HG03025 (cell line): ENCODE results near the gene ZMYND8.
"Not testable (repeated sequence)": the region's sequence is repeated elsewhere in the genome, so short reads cannot be mapped to it uniquely, and the experiment has no call there.

Source experiments
- ATAC-seq: cut with Tn5 transposase; IDR thresholded peaks from one replicate; pipeline ENCODE4 v1.9.1; 2021; ENCODE audit warnings: mild to moderate bottlenecking, moderate library complexity; ENCODE audit not compliant: unreplicated experiment, low FRiP score

Gene ZMYND8

DNA sequence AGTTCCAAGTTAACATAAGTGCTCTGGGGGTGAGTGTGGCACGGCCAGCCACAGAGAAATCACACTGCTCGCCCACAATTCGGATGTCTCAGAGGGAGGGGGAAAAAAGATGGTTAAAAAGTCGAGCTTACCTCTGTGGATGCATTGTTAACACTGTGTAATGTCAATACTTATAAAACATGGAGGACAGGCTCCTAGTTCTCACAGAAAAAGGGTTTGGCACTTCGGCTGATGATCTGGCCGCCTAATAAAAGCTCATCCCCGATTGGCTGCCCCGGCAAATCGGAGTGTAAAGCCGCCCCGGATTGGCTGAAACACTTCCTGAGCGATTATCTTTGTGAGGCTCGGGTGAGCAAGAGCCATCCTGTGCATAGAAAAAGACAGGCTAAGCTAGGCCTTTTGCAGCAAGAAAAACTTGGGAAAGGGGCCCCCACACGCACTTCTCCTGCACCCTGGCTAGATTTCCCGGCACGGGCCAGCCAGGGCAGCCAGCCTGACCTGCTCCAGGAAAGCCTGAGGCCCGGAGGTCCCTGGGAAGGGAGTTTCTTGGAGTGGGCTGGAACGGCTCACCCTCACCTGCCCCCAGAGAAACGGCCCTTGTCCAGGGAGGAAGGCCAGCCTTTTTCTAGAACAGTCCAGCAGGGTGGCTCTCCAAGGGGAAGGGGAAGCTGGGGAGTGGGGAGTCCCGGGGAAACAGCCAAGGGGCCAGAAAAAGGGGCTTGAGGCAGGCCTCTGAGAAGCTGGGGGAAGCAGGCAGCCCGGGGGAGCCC lies at the start of gene ZMYND8:
Gene ZMYND8, minus strand, starts transcription at position 174 of the 770 bp plus-strand sequence. Its CDS starts 29 bp downstream, at position 145.
- ATAC-seq: no peak

DNA sequence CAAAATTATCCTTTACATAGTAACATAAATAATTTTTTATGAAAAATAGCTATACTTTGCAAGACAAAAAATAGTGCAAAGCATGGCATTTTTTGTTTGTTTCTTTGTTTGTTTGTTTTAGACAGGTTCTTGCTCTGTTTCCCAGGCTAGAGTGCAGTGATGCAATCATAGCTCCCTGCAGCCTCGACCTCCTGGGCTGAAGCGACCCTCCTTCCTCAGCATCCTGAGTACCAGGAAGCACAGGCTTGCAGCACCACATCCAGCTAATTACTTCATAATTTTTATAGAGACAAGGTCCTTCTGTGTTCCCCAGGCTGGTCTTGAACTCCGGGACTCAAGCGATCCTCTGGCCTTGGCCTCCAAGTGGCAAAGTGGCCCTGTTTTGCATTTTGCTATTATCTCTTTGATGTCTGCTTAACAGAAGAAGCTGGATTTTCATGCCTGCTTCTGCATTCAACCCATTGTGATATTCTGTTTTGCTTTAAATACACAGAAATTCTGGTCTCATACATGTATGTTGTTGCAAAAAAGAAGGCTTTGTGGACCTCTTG lies 49.4 kb upstream of the ZMYND8 start:
- ATAC-seq: no peak

DNA sequence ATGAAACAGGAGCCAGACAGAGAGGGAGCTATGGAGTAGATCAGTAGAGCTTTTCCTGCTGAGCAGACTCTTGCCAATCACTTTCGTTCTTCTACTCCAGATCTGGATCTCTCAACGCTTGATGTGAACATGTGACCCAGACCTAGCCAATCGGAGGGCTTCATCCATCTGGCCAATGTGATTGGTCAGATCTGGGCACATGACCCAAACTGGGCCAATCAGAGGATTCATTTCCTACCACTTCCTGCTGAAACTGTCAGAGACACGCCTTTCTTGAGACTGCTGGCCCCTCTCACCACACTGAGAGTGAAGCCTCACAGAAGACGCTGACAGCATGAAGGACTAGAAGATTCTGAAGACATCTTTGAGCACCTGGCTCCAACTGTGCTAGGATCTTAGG lies 44.2 kb upstream of the ZMYND8 start:
- no peak for ATAC-seq

DNA sequence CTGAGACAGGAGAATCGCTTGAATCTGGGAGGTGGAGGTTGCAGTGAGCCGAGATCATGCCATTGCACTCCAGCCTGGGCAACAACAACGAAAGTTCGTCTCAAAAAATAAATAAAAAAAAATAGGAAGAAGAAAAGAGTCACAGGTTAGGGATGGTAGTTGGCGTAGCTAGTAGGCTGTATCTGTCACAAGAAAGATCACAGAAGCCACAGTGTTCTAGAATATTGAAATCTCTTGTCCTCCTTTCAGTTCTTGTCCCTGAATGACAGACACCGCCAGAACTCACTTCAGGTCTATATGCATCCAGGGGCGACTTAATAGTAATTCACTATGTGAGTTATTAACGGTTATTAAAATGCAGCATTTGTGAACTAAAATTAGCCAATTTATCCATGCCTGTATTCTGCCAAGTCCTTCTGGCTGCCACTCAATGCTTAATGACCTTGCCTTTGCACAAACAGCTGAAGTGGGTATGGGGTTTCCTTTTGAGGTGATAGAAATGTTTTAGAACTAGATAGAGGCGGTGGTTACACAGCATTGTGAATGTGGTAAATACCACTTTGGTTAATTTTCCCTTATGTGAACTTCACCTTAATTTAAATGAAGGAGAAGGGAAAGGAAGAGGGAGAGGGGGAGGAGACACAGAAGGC lies 41.3 kb upstream of the ZMYND8 start:
- no peak for ATAC-seq

DNA sequence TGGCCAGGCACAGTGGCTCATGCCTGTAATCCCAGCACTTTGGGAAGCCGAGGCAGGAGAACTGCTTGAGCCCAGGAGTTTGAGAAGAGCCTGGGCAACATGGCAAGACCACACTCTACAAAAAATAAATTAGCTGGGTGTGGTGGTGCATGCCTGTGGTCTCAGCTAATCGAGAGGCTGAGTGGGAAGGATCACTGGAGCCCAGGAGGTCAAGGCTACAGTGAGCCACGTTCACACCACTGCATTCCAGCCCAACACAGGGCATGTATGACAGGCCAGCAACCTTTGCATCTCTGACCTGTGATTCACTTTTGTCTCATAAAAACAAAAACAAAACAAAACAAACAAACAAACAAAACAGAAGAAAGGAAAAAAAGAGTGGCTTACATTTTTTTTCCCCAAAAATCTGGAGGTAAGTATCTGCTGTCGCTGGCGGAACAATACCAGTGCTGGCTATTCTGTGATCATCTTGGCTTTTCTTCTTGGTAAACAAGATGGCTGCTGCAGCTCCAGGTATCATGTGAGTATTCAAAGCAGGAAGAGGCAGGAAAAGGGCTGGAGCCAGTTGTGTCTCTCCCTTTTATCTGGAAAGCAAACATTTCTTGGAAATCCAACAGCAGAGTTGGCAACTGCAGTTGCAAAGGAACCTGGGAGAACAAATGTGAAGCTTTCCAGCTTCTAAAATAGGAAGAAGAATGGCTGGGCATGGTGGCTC lies 40.4 kb upstream of the ZMYND8 start:
- no peak for ATAC-seq

DNA sequence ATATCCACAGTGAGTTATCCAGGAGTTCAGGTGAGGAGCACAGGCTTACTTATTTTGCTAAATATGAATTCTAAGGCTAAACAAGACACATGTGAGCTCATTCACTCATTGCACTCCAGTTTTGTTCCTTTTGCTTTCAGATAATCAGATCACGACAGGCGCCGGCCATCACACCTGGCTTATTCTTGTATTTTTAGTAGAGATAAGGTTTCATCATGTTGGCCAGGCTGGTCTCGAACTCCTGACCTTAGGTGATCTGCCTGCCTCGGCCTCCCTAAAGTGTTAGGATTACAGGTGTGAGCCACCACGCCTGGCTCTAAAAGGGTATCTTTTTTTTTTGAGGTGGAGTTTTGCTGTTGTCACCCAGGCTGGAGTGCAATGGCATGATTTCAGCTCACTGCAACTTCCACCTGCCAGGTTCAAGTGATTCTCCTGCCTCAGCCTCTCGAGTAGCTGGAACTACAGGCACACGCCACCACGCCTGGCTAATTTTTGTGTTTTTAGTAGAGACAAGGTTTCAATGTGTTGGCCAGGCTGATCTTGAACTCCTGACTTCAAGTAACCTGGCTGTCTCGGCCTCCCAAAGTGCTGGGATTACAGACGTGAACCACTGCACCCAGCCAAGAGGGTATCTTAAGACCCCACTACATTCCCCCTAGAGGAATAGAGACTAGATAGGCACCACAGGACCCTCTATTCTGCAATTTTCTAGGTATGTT lies 37.5 kb upstream of the ZMYND8 start:
- not testable (repeated sequence) for ATAC-seq

DNA sequence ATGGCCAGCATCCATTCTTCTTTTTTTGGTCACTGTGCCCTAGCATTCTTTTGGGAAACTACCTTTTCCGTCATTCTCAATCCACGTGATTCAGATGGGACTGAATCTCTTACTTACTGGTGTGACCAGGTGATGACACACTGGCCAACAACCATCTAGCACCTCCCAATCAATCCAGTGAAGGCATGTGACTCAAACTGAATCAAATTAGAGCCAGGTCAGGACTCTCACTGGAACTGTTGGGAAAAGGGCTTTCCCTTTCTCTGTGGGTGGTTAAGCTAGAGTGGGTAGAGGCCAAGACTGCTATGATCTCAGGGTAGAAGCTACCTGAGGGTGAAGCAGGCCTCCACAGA lies 36.2 kb upstream of the ZMYND8 start:
- ATAC-seq: no peak

DNA sequence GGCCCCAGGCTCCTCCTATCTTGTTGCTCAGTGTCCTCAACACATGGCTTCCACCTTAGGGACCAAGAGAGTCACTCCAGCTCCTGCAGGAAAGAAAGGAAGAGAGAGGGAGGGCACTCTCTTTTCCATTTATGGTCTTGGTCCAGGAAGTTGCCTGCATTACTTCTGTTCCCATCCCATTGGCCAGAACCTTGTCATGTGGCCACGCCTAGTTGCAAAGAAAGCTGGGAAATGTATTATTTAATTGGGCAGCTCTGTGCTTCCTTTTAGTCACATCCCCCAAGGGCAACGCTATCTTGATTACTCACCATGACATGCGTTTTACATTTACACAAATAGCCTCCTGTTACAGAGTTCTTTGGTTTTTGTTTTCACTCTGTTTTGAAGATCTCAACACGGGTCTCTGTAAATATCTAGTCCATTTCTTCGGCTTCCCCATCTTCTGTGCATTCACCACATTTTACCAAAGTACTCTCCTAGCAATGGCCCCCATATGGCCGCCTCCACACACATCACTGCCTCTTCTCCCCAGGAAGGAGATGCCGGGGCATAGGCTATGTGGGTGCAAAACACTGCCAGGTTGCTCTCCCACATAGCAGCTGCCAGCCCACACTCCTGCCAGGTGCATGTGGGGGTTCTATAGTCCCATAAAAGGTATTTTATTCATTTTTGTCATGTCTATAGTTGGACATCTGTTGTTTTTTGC lies 35.7 kb upstream of the ZMYND8 start:
- no peak for ATAC-seq

DNA sequence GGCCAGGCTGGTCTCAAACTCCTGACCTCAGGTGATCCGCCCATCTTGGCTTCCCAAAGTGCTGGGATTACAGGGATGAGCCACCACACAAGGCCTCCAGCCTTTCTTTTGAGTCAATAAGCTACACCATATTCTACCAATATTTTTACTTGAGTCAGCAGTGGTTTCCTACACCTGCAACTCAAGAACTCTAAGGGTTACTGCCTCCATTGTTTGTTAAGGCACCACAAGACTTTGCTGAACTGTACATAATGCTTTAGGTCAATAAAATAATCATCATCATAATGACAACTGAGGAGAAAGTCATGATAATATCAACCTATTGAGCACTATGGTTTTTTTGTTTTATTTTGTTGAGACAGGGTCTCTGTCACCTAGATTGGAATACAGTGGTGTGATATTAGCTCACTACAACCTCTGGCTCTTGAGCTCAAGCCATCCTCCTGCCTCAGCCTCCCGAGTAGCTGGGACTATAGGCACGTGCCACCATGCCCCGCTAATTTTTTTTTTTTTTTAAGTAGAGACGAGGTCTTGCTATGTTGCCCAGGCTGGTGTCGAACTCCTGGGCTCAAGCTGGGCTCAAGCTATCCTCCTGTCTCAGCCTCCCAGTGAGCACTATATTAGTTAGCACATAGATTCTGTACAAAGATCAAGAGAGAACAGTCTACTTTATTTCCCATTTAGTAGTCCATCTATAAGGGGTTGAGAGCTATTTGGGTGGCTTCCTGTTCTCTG lies 34.9 kb upstream of the ZMYND8 start:
- ATAC-seq: no peak

DNA sequence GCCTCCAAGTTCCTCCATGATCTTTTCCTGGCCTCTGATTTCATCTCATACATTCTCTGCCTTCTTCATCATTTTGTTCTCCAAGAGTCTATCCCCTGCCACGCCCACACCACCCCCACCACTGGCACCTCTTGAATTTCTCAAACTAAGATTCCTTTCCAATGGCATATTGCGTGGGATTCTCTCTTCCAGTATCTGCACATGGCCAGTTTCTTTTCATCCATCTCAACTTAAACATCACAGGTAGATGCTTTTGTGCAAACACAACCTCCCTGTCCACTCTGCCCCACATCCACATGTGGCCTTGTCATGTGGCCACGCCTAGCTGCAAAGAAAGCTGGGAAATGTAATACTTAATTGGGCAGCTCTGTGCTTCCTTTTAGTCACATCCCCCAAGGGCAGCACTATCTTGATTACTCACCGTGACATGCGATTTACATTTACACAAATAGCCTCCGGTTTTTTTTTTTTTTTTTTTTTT lies 33.4 kb upstream of the ZMYND8 start:
- ATAC-seq: no peak

DNA sequence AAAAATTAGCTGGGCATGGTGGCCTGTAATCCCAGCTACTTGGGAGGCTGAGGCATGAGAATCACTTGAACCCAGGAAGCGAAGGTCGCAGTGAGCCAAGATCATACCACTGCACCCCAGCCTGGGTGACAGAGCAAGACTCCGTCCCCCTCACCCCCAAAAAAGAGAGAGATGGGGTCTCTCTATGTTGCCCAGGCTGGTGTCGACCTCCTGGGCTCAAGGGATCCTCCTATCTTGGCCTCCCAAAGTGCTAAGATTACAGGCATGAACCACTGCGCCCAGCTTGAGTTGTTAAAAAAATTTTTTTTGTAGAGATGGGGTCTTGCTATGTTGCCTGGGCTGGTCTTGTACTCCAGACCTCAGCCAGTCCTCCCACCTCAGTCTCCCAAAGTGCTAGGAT lies 29.5 kb upstream of the ZMYND8 start:
- not testable (repeated sequence) for ATAC-seq

DNA sequence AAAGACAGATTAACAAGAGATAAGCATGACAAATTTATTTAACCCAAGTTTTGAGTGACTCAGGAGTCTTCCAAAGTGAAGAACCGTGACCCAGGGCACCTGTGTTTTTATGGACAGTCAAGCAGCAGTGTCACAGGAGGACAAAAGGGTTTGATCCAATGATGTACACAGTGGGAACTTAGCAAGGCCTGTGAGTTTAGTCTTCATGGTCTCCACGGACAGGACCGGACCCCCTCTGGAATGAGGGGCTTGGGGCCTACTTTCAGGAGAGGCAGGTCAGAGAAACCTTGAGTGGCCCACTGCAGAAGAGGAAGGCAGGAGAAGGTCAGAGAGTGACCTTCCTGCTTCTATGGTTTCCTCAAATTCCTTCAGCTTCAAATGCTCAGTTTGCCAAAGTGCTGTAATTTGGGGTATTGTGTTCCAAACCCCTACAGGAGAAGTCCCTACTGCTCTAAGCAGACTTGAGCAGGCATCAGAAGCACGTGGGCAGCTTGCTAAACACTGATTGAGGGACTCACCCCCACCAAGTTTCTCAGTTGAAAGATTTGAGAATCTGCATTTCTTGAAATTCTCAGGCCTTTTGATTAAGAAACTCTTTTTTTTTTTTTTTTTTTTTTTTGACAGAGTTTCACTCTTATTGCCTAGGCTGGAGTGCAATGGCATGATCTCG lies 26.4 kb upstream of the ZMYND8 start:
- ATAC-seq: no peak

DNA sequence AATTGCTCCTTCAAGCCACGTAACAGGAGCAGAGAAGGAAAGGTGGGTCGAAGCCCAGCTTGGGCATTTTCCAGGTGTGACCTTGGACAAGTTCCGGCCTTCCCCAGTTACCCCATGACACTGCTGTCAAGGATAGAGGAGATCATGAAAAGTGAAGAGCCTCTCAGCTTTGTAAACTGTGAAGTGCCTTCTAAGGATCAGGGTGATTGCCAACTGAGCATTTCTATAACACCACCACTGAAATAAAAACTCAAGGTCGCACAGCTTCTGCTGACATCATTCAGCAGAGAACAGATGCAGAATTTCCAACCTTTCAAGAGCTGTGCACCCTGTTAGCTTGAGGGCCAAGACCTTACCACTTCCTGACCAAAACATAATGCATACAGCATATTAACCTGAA lies 24.0 kb upstream of the ZMYND8 start:
- ATAC-seq: no peak

DNA sequence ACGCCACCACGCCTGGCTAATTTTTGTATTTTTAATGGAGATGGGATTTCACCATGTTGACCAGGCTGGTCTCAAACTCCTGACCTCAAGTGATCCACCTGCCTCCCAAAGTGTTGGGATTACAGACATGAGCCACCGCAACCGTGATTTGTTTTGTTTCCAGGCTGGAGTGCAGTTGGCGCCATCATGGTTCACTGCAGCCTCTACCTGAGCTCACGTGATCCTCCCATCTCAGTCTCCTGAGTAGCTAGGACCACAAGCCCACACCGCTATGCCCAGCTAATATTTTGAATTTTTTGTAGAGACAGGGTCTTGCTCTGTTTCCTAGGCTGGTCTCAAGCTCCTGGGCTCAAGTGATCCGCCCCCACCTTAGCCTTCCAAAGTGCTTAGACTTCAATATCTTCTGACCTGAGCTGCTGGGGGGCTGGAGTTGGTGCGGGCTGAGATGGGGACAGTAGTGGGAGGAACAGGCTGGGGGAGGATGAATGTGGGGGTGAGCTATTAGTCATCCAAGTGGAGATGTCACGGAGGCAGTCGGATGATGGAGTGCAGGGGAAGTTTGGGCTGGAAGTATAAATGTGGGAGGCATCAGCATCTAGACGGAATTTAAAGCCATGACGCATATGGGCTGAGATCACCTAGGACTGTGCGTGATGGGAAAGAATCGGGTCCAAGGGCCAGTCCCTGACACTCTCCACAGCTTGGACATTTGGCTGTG lies 23.1 kb upstream of the ZMYND8 start:
- no peak for ATAC-seq

DNA sequence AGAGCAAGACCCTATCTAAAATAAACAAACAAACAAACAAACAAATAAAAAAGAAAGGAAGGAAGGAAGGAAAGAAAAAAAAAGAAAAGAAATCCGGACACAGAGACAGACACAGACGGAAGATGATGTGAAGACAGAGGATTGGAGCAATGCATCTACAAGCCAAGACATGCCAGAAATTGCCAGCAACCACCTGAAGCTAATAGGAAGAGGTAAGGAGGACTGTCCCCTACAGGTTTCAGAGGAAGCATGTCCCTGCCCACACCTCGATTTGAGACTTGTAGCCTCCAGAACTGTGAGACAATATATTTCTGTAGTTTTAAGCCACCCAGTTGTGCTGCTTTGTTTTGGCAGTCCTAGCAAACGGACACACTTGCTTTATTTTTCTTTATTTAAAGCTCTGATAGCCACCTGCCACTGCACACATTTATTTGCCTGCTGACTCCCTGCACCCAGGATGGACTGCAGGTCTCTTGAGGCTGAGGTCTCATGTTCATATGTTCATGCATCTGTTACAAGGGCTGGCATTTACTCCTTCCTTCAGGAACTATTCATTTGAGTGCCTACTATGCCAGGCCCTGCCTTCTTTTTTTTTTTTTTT lies 20.7 kb upstream of the ZMYND8 start:
- no peak for ATAC-seq

DNA sequence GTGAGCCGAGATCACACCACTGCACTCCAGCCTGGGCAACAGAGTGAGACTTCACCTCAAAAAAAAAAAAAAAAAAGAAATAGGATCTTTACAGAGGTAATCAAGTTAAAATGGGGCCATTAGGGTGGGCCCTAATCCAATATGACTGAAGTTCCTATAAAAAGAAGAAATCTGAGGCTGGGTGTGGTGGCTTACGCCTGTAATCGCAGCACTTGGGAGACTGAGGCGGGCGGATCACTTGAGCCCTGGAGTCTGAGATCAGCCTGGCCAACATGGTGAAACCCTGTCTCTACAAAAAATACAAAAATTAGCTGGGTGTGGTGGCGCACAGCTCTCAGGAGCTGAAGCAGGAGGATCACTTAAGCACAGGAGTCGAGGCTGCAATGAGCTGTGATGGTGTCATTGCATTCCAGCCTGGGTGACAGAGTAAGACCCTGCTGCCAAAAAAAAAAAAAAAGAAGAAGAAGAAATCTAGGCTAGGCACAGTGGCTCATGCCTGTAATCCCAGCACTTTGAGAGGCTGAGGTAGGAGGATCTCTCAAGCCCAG lies 19.7 kb upstream of the ZMYND8 start:
- not testable (repeated sequence) for ATAC-seq

DNA sequence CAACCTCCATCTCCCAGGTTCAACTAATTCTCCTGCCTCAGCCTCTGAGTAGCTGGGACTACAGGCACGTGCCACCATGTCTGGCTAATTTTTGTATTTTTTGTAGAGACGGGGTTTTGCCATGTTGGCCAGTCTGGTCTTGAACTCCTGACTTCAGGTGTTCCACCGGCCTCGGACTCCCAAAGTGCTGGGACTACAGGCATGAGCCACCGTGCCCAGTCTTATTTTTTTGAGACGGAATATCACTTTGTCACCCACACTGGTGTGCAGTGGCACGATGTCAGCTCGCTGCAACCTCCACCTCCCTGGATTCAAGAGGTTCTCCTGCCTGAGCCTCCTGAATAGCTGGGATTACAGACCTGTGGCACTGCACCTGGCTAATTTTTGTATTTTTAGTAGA lies 17.6 kb upstream of the ZMYND8 start:
- ATAC-seq: not testable (repeated sequence)
